SU-DHL-6 (cell line): ENCODE results near the gene PPFIBP1.

ENCODE experiments used
- H2AFZ ChIP-seq: fragments of 200-600 bp; sonication (generic); 2 replicates; pipeline ENCODE4 v1.6.1; 2014; ENCODE audit warnings: low read depth, mild to moderate bottlenecking, moderate library complexity, mixed read lengths, antibody characterized with exemption, low read length; ENCODE audit not compliant: severe bottlenecking
- H3F3A ChIP-seq: fragments of 200-600 bp; shearing (Covaris generic); 2 replicates; pipeline ENCODE4 v1.6.0; 2016; ENCODE audit warnings: antibody characterized with exemption, mild to moderate bottlenecking; ENCODE audit not compliant: insufficient read depth
- H3K27ac ChIP-seq: fragments of 200-600 bp; sonication (generic); 2 replicates; pipeline ENCODE4 v1.5.1; 2016; ENCODE audit warnings: low read depth, mild to moderate bottlenecking, low read length, moderate library complexity, mixed read lengths
- H3K27me3 ChIP-seq: fragments of 200-600 bp; sonication (generic), shearing (Covaris generic); 2 replicates; pipeline ENCODE4 v1.6.0; 2014; ENCODE audit warnings: mild to moderate bottlenecking, low read length
- H3K36me3 ChIP-seq: fragments of 200-600 bp; sonication (generic); 2 replicates; pipeline ENCODE4 v1.6.1; 2014; ENCODE audit warnings: mild to moderate bottlenecking, low read length, mixed read lengths
- H3K4me2 ChIP-seq: fragments of 300-600, 200-600 bp; shearing (Covaris generic), sonication (generic); 2 replicates; pipeline ENCODE4 v1.6.0; 2014; ENCODE audit warnings: low read length, low read depth, mild to moderate bottlenecking; ENCODE audit not compliant: poor library complexity, severe bottlenecking
- H3K4me3 ChIP-seq: fragments of 200-600 bp; sonication (generic); 2 replicates; pipeline ENCODE4 v1.5.1; 2014; ENCODE audit warnings: antibody characterized with exemption, low read length, mild to moderate bottlenecking, mixed read lengths; ENCODE audit not compliant: insufficient read depth, poor library complexity, severe bottlenecking
- H3K79me2 ChIP-seq: fragments of 200-600 bp; sonication (generic); 2 replicates; pipeline ENCODE4 v1.6.1; 2014; ENCODE audit warnings: mild to moderate bottlenecking, low read length, moderate library complexity; ENCODE audit not compliant: insufficient read depth
- H3K9ac ChIP-seq: fragments of 200-600 bp; sonication (generic); 2 replicates; pipeline ENCODE4 v1.7.0; 2014; ENCODE audit warnings: mild to moderate bottlenecking, low read length
- H3K9me2 ChIP-seq: fragments of 200-600 bp; sonication (generic); replicated peaks from 2 replicates; pipeline ENCODE4 v1.6.1; 2014; ENCODE audit warnings: low read length; ENCODE audit not compliant: insufficient read depth
- H3K9me3 ChIP-seq: fragments of 200-600 bp; sonication (generic); 2 replicates; pipeline ENCODE4 v1.6.1; 2014; ENCODE audit warnings: low read length, mixed read lengths; ENCODE audit not compliant: insufficient read depth
- H4K20me1 ChIP-seq: fragments of 200-600 bp; sonication (generic); 2 replicates; pipeline ENCODE4 v1.6.1; 2014; ENCODE audit warnings: low read depth, mild to moderate bottlenecking, antibody characterized with exemption, low read length, moderate library complexity, mixed read lengths
- EZH2phosphoT487 ChIP-seq: fragments of 200-600 bp; sonication (generic), shearing (Covaris generic); conservative IDR thresholded peaks from 2 replicates; pipeline ENCODE4 v1.6.1; 2018; ENCODE audit warnings: mild to moderate bottlenecking, antibody characterized with exemption, low read length, moderate library complexity, mixed read lengths
- TF ChIP-seq, protein P1 (sequence below): fragments of 200-600 bp; sonication (generic); IDR thresholded peaks from one replicate; pipeline ENCODE4 v1.5.1; 2017; ENCODE audit warnings: antibody characterized with exemption, mild to moderate bottlenecking, low read length, moderate library complexity; ENCODE audit not compliant: insufficient read depth, poor library complexity, severe bottlenecking

PPFIBP1 gene

DNA sequence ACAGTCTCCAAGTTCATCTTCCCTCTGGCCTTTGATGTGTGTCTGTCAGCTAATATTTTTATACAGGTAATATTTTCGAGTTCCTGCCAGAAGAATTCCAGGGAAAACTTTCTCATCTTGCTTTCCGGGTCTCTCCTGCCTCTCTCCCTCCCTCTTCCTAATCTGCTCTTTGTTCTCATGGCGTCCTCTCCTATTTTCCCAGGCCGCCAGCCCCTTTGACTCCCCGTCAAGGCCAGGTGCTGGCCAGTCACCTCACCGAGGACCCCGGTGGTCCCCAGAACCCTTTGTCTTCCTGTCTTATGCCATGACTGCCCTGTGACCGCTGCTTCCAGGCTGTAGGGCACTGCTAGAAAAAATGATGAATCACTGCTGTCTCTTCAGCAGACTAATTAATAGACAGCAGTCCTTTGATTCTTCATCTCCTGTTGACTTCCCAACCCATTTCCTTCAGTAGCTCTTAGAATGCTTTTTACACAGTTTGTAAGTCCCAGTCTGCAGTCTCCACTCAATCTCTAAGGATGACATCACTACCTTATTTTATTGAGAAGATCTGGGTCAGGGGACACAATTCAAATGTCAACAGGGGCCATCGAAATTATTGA lies 40.7 kb downstream of the PPFIBP1 start:
- Histone ChIP-seq H3K9me3 (no peaks in the 10 kb centered on the region), H3K79me2 (no peaks in the 10 kb centered on the region), H3K9ac (no peak overlapping the region), H3K27ac (no peak overlapping the region), H2AFZ (no peak overlapping the region), H3K9me2 (no peaks in the 10 kb centered on the region), H3K4me3 (no peak overlapping the region), H3F3A (no peaks in the 10 kb centered on the region), H3K27me3 (no peaks in the 10 kb centered on the region), H3K36me3 (no peaks in the 10 kb centered on the region), H3K4me2 (no peak overlapping the region), H4K20me1 (no peaks in the 10 kb centered on the region)
- TF ChIP-seq EZH2phosphoT487 = no peak
- TF ChIP-seq, protein P1, sequence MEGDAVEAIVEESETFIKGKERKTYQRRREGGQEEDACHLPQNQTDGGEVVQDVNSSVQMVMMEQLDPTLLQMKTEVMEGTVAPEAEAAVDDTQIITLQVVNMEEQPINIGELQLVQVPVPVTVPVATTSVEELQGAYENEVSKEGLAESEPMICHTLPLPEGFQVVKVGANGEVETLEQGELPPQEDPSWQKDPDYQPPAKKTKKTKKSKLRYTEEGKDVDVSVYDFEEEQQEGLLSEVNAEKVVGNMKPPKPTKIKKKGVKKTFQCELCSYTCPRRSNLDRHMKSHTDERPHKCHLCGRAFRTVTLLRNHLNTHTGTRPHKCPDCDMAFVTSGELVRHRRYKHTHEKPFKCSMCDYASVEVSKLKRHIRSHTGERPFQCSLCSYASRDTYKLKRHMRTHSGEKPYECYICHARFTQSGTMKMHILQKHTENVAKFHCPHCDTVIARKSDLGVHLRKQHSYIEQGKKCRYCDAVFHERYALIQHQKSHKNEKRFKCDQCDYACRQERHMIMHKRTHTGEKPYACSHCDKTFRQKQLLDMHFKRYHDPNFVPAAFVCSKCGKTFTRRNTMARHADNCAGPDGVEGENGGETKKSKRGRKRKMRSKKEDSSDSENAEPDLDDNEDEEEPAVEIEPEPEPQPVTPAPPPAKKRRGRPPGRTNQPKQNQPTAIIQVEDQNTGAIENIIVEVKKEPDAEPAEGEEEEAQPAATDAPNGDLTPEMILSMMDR = no peak

DNA sequence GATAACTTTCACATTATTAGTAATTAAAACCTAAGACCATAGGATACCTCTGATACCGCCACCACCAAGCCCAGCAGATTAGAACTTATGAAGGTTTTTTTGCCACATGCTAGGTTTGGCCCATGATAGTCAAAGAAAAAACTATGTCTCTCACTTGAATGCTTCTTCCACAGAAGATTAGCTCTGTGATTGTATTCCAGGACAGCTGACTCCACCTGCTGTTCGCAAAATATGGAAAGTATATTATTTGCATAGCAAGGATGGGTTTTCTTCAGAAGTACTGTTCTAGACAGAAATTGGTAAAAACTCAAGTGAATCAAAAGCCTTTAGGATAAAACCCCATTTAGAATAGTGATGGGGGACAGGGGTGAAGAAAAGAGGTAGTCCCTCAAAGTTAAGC lies 42.2 kb downstream of the PPFIBP1 start:
- no peaks in the 10 kb centered on the region for H3K79me2 ChIP-seq
- TF ChIP-seq, protein P1 = no peak
- TF ChIP-seq EZH2phosphoT487 = no peak
- H3K36me3 ChIP-seq = no peaks in the 10 kb centered on the region
- no peaks in the 10 kb centered on the region for H3F3A ChIP-seq
- H2AFZ ChIP-seq = no peak overlapping the region
- H3K4me3 ChIP-seq = no peak overlapping the region
- H3K27ac ChIP-seq = no peak overlapping the region
- H3K9ac ChIP-seq = no peak overlapping the region
- no peak overlapping the region for H3K4me2 ChIP-seq
- no peaks in the 10 kb centered on the region for H3K9me3 ChIP-seq
- no peaks in the 10 kb centered on the region for H3K27me3 ChIP-seq
- H3K9me2 ChIP-seq = no peaks in the 10 kb centered on the region
- H4K20me1 ChIP-seq = no peaks in the 10 kb centered on the region

GRCh38 chr12:27566626-27567025 lies 42.6 kb downstream of the PPFIBP1 start:
- TF ChIP-seq, protein P1 = no peak
- no peak for TF ChIP-seq EZH2phosphoT487
- H3K27ac ChIP-seq = no peak overlapping the region
- H2AFZ ChIP-seq = no peak overlapping the region
- H3F3A ChIP-seq = no peaks in the 10 kb centered on the region
- no peak overlapping the region for H3K4me2 ChIP-seq
- no peak overlapping the region for H3K9ac ChIP-seq
- no peaks in the 10 kb centered on the region for H3K27me3 ChIP-seq
- H3K9me3 ChIP-seq = no peaks in the 10 kb centered on the region
- H3K36me3 ChIP-seq = no peaks in the 10 kb centered on the region
- H3K9me2 ChIP-seq = no peaks in the 10 kb centered on the region
- no peaks in the 10 kb centered on the region for H4K20me1 ChIP-seq
- no peaks in the 10 kb centered on the region for H3K79me2 ChIP-seq
- H3K4me3 ChIP-seq = no peak overlapping the region
